Uterus (tissue), 4 donors: ENCODE measurements around the gene BCAS4. TPM values are rescaled to one million over a fixed set of nuclear protein-coding genes. Genes with fewer than 3 reads are reported as not detected.

Source experiments
- DNase-seq, 2 donors: peaks; one replicate each; pipeline ENCODE4 v3.0.0-alpha.2; 2019 to 2020
- H3K27ac ChIP-seq, 2 donors: fragments of 200-600 bp; sonication (generic); 1 replicate in 1 of 2; 2 replicates in 1 of 2; pipeline ENCODE4 v1.5.1; 2016 to 2018
- H3K27me3 ChIP-seq, 2 donors: fragments of 200-600 bp; sonication (generic); one replicate each; pipeline ENCODE4 v1.5.1; 2018 to 2019; ENCODE audit warnings: control low read depth in 1 of 2
- H3K36me3 ChIP-seq, 2 donors: fragments of 200-600 bp; sonication (generic); one replicate each; pipeline ENCODE4 v1.5.1; 2019; ENCODE audit warnings: control low read depth in 1 of 2
- H3K4me1 ChIP-seq, 2 donors: fragments of 200-600 bp; sonication (generic); one replicate each; pipeline ENCODE4 v1.5.1; 2018 to 2019; ENCODE audit warnings: control low read depth in 1 of 2
- H3K4me3 ChIP-seq, 2 donors: fragments of 200-600 bp; sonication (generic); 1 replicate in 1 of 2; 2 replicates in 1 of 2; pipeline ENCODE4 v1.5.1; 2018 to 2019; ENCODE audit warnings: mild to moderate bottlenecking in 1 of 2
- H3K9me3 ChIP-seq, 2 donors: fragments of 200-600 bp; sonication (generic); one replicate each; pipeline ENCODE4 v1.5.1; 2019; ENCODE audit warnings: control low read depth in 1 of 2
- POLR2A ChIP-seq, 2 donors: fragments of 450-650 bp; IDR thresholded peaks; one replicate each; pipeline ENCODE4 v1.6.1; 2016; ENCODE audit warnings: antibody characterized with exemption in 2 of 2, mild to moderate bottlenecking in 1 of 2, moderate library complexity in 1 of 2
- intact Hi-C: fragments of 100-400 bp; cut with DNase I; formaldehyde crosslinking; loops from one replicate; pipeline ENCODE4 v1.15.1; 2023; ENCODE audit warnings: low total_unique reads
- total RNA-seq, 4 donors: library from RNA; depleted of rRNA in 3 of 4; stranded (reverse); fragments of >200 nt in 3 of 4; gene quantifications; one replicate each; pipeline versions ENCODE4 v1.1.0 to v1.2.4, GENCODE V29; 2014 to 2023
- TF ChIP-seq, protein P1 (sequence below), 4 experiments: fragments of 200-600 bp in 2 of 4; fragments of 450-650 bp in 2 of 4; sonication (generic) in 2 of 4; IDR thresholded peaks; one replicate each; pipeline ENCODE4 v1.5.1; 2016 to 2019; ENCODE audit warnings: antibody characterized with exemption in 4 of 4, mild to moderate bottlenecking in 2 of 4, moderate library complexity in 1 of 4
- donor health status: DM: yes; HTN: yes; CAD: no.

BCAS4 gene
- total RNA-seq, 4 donors from 2014 or later, result under 0.01 to 9.1 (median 3.5) TPM; not detected in 1

DNA sequence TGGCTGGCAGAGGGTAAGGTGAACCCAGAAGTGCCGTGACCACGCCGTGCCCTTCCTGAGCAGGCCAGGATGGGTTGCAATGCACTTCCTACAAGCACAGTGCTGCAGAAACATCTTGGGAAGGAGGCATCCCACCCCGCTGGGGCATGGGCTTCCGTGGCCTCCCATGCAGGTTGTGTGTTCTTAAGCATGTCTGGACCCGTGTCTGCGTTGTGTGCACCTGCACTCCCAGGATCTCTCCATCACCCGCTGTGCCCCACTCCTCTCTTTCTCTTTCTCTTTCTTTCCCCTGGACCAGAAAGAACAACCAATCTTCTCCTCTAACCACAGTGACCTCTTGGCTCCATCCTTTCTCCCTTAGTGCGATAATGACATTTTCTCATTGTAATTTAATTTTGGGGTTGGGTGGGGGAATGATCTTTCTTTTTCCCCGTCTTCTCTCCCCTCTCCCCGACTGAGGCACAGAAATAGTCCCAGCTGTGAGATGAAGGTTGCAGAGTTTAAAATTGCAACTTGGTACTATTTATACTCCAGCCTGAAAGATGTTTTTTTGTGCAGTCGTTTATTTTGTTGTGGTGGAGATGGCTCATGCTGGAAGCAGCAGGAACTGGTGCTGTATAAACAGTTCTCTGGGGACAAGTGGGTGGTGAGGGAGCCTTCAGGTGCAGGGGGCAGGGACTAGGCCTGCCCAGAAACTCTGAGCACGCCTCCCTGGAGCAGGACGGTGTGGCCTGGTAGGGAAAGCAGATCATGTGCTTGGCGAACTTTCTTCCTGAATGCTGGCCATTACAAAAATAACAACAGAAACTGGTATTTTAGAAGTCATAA lies 20.5 kb downstream of the BCAS4 start:
- H3K27me3 ChIP-seq, result no peaks in the 10 kb centered on the region
- H3K4me3 ChIP-seq, result no peak overlapping the region
- no peak for DNase-seq
- TF ChIP-seq, protein P1, sequence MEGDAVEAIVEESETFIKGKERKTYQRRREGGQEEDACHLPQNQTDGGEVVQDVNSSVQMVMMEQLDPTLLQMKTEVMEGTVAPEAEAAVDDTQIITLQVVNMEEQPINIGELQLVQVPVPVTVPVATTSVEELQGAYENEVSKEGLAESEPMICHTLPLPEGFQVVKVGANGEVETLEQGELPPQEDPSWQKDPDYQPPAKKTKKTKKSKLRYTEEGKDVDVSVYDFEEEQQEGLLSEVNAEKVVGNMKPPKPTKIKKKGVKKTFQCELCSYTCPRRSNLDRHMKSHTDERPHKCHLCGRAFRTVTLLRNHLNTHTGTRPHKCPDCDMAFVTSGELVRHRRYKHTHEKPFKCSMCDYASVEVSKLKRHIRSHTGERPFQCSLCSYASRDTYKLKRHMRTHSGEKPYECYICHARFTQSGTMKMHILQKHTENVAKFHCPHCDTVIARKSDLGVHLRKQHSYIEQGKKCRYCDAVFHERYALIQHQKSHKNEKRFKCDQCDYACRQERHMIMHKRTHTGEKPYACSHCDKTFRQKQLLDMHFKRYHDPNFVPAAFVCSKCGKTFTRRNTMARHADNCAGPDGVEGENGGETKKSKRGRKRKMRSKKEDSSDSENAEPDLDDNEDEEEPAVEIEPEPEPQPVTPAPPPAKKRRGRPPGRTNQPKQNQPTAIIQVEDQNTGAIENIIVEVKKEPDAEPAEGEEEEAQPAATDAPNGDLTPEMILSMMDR (IDR thresholded peaks at IDR 0.05), result no peak
- TF ChIP-seq POLR2A (IDR thresholded peaks at IDR 0.05), result no peak
- no peaks in the 10 kb centered on the region for H3K9me3 ChIP-seq
- no peaks in the 10 kb centered on the region for H3K4me1 ChIP-seq
- no peaks in the 10 kb centered on the region for H3K36me3 ChIP-seq
- intact Hi-C loops, result no loop called here
- H3K27ac ChIP-seq, result peak overlapping the region; percentile 28 to 73

- Histone ChIP-seq H3K27ac (no peak overlapping the region), H3K27me3 (no peaks in the 10 kb centered on the region), H3K9me3 (no peaks in the 10 kb centered on the region), H3K4me1 (no peaks in the 10 kb centered on the region), H3K4me3 (no peak overlapping the region), H3K36me3 (no peaks in the 10 kb centered on the region)
- DNase-seq, result no peak
- intact Hi-C loops, result no loop called here
- TF ChIP-seq, protein P1 (IDR thresholded peaks at IDR 0.05), result no peak
- no peak for TF ChIP-seq POLR2A (IDR thresholded peaks at IDR 0.05)
Observed at GRCh38 chr20:50817776-50818172, 22.9 kb downstream of the BCAS4 start.

DNA sequence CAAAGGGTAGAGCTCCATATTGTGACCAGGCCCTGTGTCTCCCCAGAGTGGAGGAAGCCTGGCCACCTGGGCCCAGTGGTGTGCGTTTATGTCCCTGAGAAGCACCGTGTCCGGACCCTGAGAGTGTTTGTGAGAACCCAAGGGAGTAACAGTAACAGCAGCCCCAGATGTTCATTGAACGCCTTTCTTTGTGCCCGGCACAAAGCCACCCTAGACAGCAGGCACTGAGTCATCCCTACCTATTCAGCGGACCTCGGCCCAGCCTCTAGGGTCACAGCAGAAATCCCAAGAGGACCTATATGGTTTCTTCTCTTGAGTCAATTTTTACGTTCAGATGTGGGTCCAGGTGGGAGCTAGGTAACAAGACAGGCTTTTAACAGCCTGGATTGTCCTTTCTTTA lies 24.5 kb downstream of the BCAS4 start:
- no peaks in the 10 kb centered on the region for H3K36me3 ChIP-seq
- no peak for TF ChIP-seq POLR2A (IDR thresholded peaks at IDR 0.05)
- TF ChIP-seq, protein P1 (IDR thresholded peaks at IDR 0.05), result no peak
- intact Hi-C loops, result no loop called here
- no peaks in the 10 kb centered on the region for H3K4me1 ChIP-seq
- H3K9me3 ChIP-seq, result no peaks in the 10 kb centered on the region
- H3K4me3 ChIP-seq, result no peak overlapping the region
- no peaks in the 10 kb centered on the region for H3K27me3 ChIP-seq
- H3K27ac ChIP-seq, result no peak overlapping the region
- no peak for DNase-seq

- Histone ChIP-seq H3K27ac (no peak overlapping the region), H3K4me1 (no peaks in the 10 kb centered on the region), H3K36me3 (no peaks in the 10 kb centered on the region), H3K9me3 (no peaks in the 10 kb centered on the region), H3K4me3 (no peak overlapping the region), H3K27me3 (no peaks in the 10 kb centered on the region)
- intact Hi-C loops, result no loop called here
- no peak for TF ChIP-seq POLR2A (IDR thresholded peaks at IDR 0.05)
- TF ChIP-seq, protein P1 (IDR thresholded peaks at IDR 0.05), result no peak
- no peak for DNase-seq
Observed at GRCh38 chr20:50820515-50821256, 25.8 kb downstream of the BCAS4 start.
